Measurements from ENCODE around the gene SMYD3.

GRCh38 chr1:246043556-246043955, 463.5 kb downstream of the SMYD3 start:
- TF ChIP-seq, protein P1, sequence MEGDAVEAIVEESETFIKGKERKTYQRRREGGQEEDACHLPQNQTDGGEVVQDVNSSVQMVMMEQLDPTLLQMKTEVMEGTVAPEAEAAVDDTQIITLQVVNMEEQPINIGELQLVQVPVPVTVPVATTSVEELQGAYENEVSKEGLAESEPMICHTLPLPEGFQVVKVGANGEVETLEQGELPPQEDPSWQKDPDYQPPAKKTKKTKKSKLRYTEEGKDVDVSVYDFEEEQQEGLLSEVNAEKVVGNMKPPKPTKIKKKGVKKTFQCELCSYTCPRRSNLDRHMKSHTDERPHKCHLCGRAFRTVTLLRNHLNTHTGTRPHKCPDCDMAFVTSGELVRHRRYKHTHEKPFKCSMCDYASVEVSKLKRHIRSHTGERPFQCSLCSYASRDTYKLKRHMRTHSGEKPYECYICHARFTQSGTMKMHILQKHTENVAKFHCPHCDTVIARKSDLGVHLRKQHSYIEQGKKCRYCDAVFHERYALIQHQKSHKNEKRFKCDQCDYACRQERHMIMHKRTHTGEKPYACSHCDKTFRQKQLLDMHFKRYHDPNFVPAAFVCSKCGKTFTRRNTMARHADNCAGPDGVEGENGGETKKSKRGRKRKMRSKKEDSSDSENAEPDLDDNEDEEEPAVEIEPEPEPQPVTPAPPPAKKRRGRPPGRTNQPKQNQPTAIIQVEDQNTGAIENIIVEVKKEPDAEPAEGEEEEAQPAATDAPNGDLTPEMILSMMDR (IDR thresholded peaks at IDR 0.05; ENCODE audit: low read length): no peak
- TF ChIP-seq EZH2 (optimal IDR thresholded peaks at IDR 0.05; ENCODE audit: low read depth, low read length) (no peak), EZH2phosphoT487 (IDR thresholded peaks at IDR 0.05; ENCODE audit: low read length) (no peak)
